KG1 (cell line): ENCODE measurements around the gene ERBIN.
"Not testable (repeated sequence)": the region's sequence is repeated elsewhere in the genome, so short reads cannot be mapped to it uniquely, and the experiment has no call there.

Experiments used
- DNase-seq: peaks from one replicate; lab custom pipeline; 2025; lab: John Stamatoyannopoulos, UW

The ERBIN gene

GRCh38 chr5:66004216-66004615 lies 77.8 kb downstream of the ERBIN start:
- DNase-seq, result no peak

GRCh38 chr5:66009277-66009676 lies 82.9 kb downstream of the ERBIN start:
- no peak for DNase-seq

GRCh38 chr5:66010476-66010875 lies 84.1 kb downstream of the ERBIN start:
- no peak for DNase-seq

GRCh38 chr5:66012271-66012670 lies 85.9 kb downstream of the ERBIN start:
- no peak for DNase-seq

GRCh38 chr5:66013397-66013796 lies 87.0 kb downstream of the ERBIN start:
- no peak for DNase-seq

- DNase-seq, result no peak
These were observed 87.5 kb downstream of the ERBIN start for GRCh38 chr5:66013906-66014305.

GRCh38 chr5:66015196-66015960 lies 89.0 kb downstream of the ERBIN start:
- no peak for DNase-seq

GRCh38 chr5:66021585-66021984 lies 95.2 kb downstream of the ERBIN start:
- no peak for DNase-seq

- DNase-seq, result no peak
These were observed 112.9 kb downstream of the ERBIN start for GRCh38 chr5:66039296-66039695.

GRCh38 chr5:66039701-66040100 lies 113.3 kb downstream of the ERBIN start:
- no peak for DNase-seq

GRCh38 chr5:66041627-66042026 lies 115.3 kb downstream of the ERBIN start:
- no peak for DNase-seq

GRCh38 chr5:66057239-66057638 lies 130.9 kb downstream of the ERBIN start:
- no peak for DNase-seq

GRCh38 chr5:66061320-66061719 lies 134.9 kb downstream of the ERBIN start:
- not testable (repeated sequence) for DNase-seq

GRCh38 chr5:66063061-66063460 lies 136.7 kb downstream of the ERBIN start:
- DNase-seq, result not testable (repeated sequence)

GRCh38 chr5:66066826-66067225 lies 140.5 kb downstream of the ERBIN start:
- DNase-seq, result no peak

- no peak for DNase-seq
These were observed 145.7 kb downstream of the ERBIN start for GRCh38 chr5:66072031-66072430.

- DNase-seq, result no peak
These were observed 148.5 kb downstream of the ERBIN start for GRCh38 chr5:66074901-66075300.

GRCh38 chr5:66080664-66081063 lies 154.3 kb downstream of the ERBIN start:
- no peak for DNase-seq

- no peak for DNase-seq
These were observed 163.0 kb downstream of the ERBIN start for GRCh38 chr5:66089384-66089783.

- DNase-seq, result no peak
These were observed 174.5 kb downstream of the ERBIN start for GRCh38 chr5:66100851-66101250.

- no peak for DNase-seq
These were observed 186.8 kb downstream of the ERBIN start for GRCh38 chr5:66113160-66113559.

- no peak for DNase-seq
These were observed 191.9 kb downstream of the ERBIN start for GRCh38 chr5:66118304-66118703.

GRCh38 chr5:66122379-66123034 lies 196.1 kb downstream of the ERBIN start:
- no peak for DNase-seq

- DNase-seq, result no peak
These were observed 202.8 kb downstream of the ERBIN start for GRCh38 chr5:66129144-66129543.
